HEK293T (cell line): ENCODE measurements around the gene SLC43A3.

Experiments
- CTCF ChIA-PET: fragments of 350-600 bp; formaldehyde crosslinking; extraction: SDS; loops from one replicate; lab custom pipeline; 2021; ENCODE audit warnings: antibody characterized with exemption, inconsistent platforms; lab: Yijun Ruan, JAX
- POLR2A ChIA-PET: fragments of 350-600 bp; formaldehyde crosslinking; extraction: SDS; loops from one replicate; lab custom pipeline; 2020; ENCODE audit warnings: antibody characterized with exemption, inconsistent platforms; lab: Yijun Ruan, JAX
- DNase-seq: peaks from one replicate; pipeline ENCODE4 v3.0.0; 2012; ENCODE audit warnings: mixed read lengths; ENCODE audit errors: extremely low spot score
- ARNT ChIP-seq: fragments of 450-650 bp; IDR thresholded peaks from 2 replicates; pipeline ENCODE4 v1.6.1; 2017; ENCODE audit warnings: mild to moderate bottlenecking
- BHLHE40 ChIP-seq: fragments of 450-650 bp; IDR thresholded peaks from 2 replicates; pipeline ENCODE4 v1.6.1; 2016; ENCODE audit warnings: mild to moderate bottlenecking, moderate library complexity, borderline replicate concordance
- CTBP1 ChIP-seq: fragments of 450-650 bp; IDR thresholded peaks from 2 replicates; pipeline ENCODE4 v1.6.1; 2016; ENCODE audit warnings: borderline replicate concordance
- ELF4 ChIP-seq: fragments of 450-650 bp; IDR thresholded peaks from 2 replicates; pipeline ENCODE4 v1.6.1; 2017; ENCODE audit warnings: antibody characterized with exemption
- FOXA1 ChIP-seq: fragments of 450-650 bp; IDR thresholded peaks from 2 replicates; pipeline ENCODE4 v1.6.1; 2016; ENCODE audit warnings: mild to moderate bottlenecking
- FOXK2 ChIP-seq: fragments of 450-650 bp; IDR thresholded peaks from 2 replicates; pipeline ENCODE4 v1.6.1; 2016; ENCODE audit warnings: mild to moderate bottlenecking
- FOXM1 ChIP-seq: fragments of 450-650 bp; IDR thresholded peaks from 2 replicates; pipeline ENCODE4 v1.6.1; 2017; ENCODE audit warnings: mild to moderate bottlenecking, borderline replicate concordance
- HDGF ChIP-seq: fragments of 450-650 bp; IDR thresholded peaks from 2 replicates; pipeline ENCODE4 v1.6.1; 2017; ENCODE audit warnings: antibody characterized with exemption, borderline replicate concordance
- L3MBTL2 ChIP-seq: fragments of 450-650 bp; conservative IDR thresholded peaks from 2 replicates; pipeline ENCODE4 v1.6.1; 2016; ENCODE audit warnings: mild to moderate bottlenecking
- LEF1 ChIP-seq: fragments of 450-650 bp; IDR thresholded peaks from 2 replicates; pipeline ENCODE4 v1.6.1; 2017; ENCODE audit warnings: mild to moderate bottlenecking, borderline replicate concordance
- NFRKB ChIP-seq: fragments of 450-650 bp; IDR thresholded peaks from 2 replicates; pipeline ENCODE4 v1.6.1; 2016; ENCODE audit warnings: mild to moderate bottlenecking, moderate library complexity
- PKNOX1 ChIP-seq: fragments of 450-650 bp; IDR thresholded peaks from 2 replicates; pipeline ENCODE4 v1.6.1; 2016
- SP1 ChIP-seq: fragments of 450-650 bp; IDR thresholded peaks from 2 replicates; pipeline ENCODE4 v1.6.1; 2017
- SUZ12 ChIP-seq: fragments of 450-650 bp; IDR thresholded peaks from 2 replicates; pipeline ENCODE4 v1.6.1; 2016; ENCODE audit warnings: mild to moderate bottlenecking
- TARDBP ChIP-seq: fragments of 450-650 bp; IDR thresholded peaks from 2 replicates; pipeline ENCODE4 v1.6.1; 2016
- ZNF384 ChIP-seq: fragments of 450-650 bp; IDR thresholded peaks from 2 replicates; pipeline ENCODE4 v1.6.1; 2016

SLC43A3 gene

DNA sequence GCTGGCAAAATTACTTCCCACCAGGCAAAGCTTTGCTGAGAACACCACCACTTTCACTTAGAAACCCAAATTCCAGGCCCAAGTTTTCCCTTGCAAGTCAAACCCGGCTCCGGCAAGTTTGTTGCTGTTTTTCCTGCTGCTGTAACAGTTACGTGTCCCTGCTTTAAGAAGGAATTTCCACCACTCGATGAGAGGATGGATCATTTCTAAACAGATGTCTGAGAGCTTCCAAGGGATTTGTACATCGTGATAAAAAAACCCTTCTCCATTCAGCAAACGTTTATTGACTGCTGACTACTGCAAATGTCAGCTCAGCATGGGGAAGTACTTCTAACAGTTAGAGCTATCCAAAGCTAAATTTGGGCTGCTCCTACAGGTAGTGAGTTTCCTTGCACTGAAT is 69.1 kb downstream of the SLC43A3 start:
- CTCF ChIA-PET = no interaction called here
- no peak for DNase-seq
- POLR2A ChIA-PET = no interaction called here
- no peak for TF ChIP-seq FOXM1

- POLR2A ChIA-PET = no interaction called here
- DNase-seq = no peak
- CTCF ChIA-PET = no interaction called here
- TF ChIP-seq NFRKB (no peak), FOXM1 (no peak), CTBP1 (no peak), FOXK2 (no peak), LEF1 (no peak), SUZ12 (no peak), TARDBP (no peak), ARNT (no peak), SP1 (no peak), BHLHE40 (no peak), HDGF (no peak), FOXA1 (no peak), PKNOX1 (no peak), ZNF384 (no peak), L3MBTL2 (no peak), ELF4 (no peak)
Measured at GRCh38 chr11:57357310-57357709, 69.6 kb downstream of the SLC43A3 start.
